ENCODE results near the gene ZNF219.

The ZNF219 gene

DNA sequence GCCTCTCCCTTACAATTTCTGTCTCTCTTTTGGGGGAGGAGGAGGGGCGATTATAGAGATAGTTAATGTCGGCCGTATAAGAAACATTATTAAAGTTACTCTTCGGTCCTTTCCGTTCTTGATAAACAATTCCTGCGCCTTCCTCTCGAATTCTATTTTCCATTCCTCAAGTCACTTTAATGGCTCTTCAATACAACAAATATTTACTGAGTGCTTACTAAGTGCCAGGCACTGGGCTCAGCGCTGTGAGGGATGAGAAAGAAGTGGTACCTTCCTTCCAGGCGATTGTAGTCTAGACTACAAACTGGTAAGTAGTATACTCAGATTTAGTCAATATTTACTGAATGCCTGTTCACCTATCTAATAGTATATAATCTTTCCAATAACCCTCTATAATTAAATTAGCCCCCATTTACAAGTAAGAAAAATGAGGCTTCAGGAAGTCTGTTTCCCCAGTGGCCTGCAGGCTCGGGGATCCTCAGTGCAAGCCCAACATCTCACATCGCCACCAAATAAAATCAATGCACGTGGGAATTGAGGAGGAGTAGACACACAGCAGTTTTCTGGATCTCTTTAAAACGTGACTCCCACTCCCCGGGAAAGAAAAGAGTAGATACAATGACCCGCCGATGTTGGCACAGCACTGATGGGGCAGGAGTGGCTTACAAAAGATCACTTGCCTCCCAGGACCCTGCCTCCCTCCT, 589 bp upstream of the ZNF219 start:
- no peak for TF ChIP-seq JUND (IDR thresholded peaks at IDR 0.05; ENCODE audit: low read depth)
- in situ Hi-C loops (cut with HindIII; ENCODE audit: low pct_unique_long_range_greater_than_20kb, low sequenced_read_pairs): no loop called here
- DNase-seq (ENCODE audit: low read depth in 1 of 2, low spot score in 1 of 2): no peak

DNA sequence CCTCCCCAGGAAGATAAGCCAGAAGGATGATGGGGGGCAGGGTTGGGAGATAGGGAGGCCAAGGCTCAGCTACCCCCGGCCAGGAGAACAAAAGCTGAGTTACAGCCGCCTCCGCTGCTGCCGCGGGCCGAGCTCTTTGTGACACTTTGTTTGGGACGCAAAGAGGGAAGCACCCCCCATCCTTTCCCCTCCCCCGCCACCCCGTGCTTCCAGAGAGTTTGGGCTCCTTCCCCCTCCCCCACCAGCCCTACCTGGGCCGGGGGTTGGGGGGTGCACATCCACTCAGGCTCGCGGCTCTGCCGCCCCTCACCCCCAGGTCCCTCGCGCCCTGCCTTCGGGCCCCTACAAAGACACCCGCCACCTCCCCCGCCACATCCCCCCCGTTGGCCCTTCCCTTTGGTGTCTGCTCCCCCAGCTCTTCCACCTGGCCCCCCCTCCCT, 799 bp downstream of the ZNF219 start:
- in situ Hi-C loops (cut with HindIII; ENCODE audit: low pct_unique_long_range_greater_than_20kb, low sequenced_read_pairs): no loop called here
- DNase-seq (ENCODE audit: low read depth in 1 of 2, low spot score in 1 of 2): no peak
- no peak for TF ChIP-seq JUND (IDR thresholded peaks at IDR 0.05; ENCODE audit: low read depth)

DNA sequence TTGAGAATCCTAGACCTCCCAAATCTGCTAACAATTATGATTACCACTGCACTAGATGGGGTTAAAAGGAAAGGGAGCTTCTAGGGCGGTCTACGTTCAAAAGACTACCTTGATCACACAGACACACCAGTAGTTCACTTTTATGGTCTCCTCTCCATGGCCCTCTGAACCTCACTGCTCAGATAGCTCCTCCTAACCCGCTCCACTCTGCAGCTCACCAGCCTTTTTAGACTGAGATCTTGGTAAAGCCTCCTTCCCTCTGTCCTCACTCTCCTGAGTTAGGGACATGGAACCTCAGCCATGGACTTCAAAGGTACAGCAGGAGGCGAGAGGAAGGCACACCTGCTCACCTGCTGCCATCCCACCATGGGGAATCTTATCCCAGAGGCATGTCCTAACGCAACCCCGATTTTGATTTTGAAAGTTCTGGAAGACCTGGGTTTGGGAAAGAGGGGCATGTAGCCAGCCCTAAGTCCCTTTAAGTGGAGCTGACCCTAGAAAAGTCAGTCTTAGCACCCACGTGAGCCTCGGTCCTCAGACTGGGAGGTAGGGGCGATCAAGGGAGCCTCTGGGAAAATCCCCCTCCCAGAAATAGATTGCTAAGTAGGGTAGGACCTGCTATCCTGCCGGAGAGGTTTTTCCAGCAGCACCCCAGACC, 1.3 kb downstream of the ZNF219 start:
- TF ChIP-seq JUND (IDR thresholded peaks at IDR 0.05; ENCODE audit: low read depth): no peak
- no peak for DNase-seq (ENCODE audit: low read depth in 1 of 2, low spot score in 1 of 2)
- in situ Hi-C loops (cut with HindIII; ENCODE audit: low pct_unique_long_range_greater_than_20kb, low sequenced_read_pairs): no loop called here

DNA sequence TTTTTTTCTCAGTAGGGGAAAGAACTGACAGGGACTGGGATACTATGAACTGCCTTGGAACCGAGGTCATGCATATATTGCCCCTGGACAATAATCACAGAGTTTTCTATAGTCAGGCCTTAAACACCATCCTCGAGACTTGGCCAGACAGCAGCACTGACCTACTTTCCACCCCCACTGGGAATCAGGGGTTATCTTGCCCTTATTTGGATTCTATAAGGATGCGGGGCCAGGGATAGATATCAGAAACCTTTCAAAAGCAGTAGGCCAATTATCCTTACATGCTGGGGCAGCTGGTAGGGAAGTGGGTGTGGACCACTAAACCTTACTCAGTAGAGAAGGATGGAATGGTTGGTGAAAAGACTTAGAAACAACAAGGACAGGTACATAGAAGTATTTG, 2.0 kb downstream of the ZNF219 start:
- TF ChIP-seq JUND (IDR thresholded peaks at IDR 0.05; ENCODE audit: low read depth): no peak

DNA sequence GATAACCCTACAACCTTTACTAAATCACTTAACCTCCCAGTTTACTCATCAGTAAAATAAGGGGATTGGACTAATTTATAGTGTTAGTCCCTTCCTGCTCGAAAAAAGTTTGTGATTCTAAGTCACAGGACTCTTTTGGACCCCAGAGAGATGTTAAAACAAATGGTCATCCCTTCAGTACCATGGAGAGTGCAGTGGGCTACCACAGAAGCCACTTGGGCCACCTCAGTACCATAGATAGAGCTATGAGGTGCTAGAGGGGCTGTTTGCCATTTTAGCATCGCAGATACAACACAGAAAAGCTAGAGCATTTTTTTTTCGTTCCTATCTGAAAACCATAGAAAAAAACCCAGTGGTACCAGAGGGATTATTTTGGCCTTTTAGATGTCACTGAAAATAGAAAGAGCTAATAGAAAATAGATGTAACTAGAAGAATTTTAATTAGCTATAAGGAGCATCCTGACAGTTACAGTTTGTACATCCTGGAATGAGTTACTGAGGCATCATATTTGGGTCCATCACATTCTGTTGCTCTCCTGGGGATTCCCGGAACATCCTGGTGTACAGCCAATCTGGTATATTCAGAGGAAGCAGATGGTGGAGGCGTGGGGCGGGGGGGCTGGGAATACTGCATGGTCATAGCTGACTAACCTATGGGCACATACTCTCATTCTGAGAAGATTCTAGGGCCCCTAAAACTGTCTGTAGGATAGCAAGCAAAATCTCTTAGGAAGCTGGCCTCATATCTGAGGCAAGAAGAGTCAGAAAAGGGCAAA, 2.8 kb downstream of the ZNF219 start:
- DNase-seq (ENCODE audit: low read depth in 1 of 2, low spot score in 1 of 2): no peak
- in situ Hi-C loops (cut with HindIII; ENCODE audit: low pct_unique_long_range_greater_than_20kb, low sequenced_read_pairs): no loop called here

More for the DNA sequence above, 2.0 kb downstream of the ZNF219 start:
- in situ Hi-C loops (cut with HindIII; ENCODE audit: low pct_unique_long_range_greater_than_20kb, low sequenced_read_pairs): no loop called here
- no peak for DNase-seq (ENCODE audit: low read depth in 1 of 2, low spot score in 1 of 2)

DNA sequence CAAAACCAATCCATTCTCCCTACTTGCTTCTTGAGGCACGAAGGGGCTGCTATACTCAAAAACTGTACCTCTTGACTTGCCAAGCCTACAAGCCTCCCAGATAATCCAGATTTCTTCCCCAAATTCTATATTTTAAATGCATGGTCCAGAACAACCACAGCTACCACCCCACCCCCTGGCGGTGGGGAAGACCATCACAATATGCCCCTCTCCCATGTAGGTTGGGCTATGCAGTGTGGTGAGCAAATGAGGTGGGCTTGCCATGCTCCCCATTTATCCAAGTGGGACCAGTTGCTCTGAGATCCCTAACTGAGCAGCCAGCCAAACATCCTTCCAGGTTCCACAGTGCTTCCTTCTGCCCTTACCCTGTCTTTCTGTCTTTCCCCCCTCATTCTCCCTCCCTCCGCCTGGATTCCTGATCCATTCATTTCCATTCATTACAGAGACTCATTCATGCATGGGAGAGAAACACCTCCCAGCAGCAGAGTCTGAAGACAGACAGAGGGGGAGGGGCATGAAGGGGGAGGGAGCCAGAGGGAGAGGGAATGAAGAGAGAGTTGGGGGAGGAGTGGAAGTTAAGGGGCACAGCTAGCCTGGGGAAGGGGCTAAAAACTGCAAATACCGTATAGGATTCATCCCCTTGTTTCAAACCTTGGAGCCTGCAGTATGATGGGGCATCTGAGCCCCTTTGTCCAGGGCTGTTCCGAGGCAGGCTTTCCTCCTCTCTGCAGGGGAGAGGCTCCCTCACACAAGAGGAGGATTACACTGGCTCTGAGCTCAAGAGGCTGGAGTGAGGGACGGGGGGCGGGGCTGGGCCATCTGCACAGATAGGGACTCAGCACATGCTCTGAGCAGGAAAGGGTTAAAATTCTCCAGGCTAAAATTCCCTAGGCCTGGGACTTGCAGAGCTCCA, 4.4 kb downstream of the ZNF219 start:
- no peak for TF ChIP-seq JUND (IDR thresholded peaks at IDR 0.05; ENCODE audit: low read depth)
- DNase-seq (ENCODE audit: low read depth in 1 of 2, low spot score in 1 of 2): no peak
- in situ Hi-C loops (cut with HindIII; ENCODE audit: low pct_unique_long_range_greater_than_20kb, low sequenced_read_pairs): no loop called here

More for the DNA sequence above, 2.8 kb downstream of the ZNF219 start:
- TF ChIP-seq JUND (IDR thresholded peaks at IDR 0.05; ENCODE audit: low read depth): no peak

DNA sequence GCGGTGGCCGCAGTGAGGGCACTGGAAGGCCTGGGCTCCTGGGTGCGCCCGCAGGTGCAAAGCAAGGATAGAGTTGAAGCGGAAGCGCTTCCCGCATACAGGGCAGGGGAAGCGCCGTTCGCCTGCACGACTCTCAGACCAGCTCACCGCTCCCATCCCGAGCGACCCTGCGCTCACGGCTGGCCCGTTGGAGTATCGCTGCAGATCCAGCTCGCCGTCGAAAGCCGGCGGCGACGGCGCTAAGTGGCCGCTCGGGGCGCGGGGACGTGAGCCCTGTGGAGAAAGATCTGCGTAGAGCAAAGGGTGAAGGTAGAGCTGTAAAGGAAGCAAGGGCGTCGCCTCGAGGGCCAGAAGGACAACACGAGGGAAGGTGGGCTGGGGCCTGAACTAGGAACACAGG, 5.4 kb downstream of the ZNF219 start:
- TF ChIP-seq JUND (IDR thresholded peaks at IDR 0.05; ENCODE audit: low read depth): no peak
- no peak for DNase-seq (ENCODE audit: low read depth in 1 of 2, low spot score in 1 of 2)
- in situ Hi-C loops (cut with HindIII; ENCODE audit: low pct_unique_long_range_greater_than_20kb, low sequenced_read_pairs): no loop called here

DNA sequence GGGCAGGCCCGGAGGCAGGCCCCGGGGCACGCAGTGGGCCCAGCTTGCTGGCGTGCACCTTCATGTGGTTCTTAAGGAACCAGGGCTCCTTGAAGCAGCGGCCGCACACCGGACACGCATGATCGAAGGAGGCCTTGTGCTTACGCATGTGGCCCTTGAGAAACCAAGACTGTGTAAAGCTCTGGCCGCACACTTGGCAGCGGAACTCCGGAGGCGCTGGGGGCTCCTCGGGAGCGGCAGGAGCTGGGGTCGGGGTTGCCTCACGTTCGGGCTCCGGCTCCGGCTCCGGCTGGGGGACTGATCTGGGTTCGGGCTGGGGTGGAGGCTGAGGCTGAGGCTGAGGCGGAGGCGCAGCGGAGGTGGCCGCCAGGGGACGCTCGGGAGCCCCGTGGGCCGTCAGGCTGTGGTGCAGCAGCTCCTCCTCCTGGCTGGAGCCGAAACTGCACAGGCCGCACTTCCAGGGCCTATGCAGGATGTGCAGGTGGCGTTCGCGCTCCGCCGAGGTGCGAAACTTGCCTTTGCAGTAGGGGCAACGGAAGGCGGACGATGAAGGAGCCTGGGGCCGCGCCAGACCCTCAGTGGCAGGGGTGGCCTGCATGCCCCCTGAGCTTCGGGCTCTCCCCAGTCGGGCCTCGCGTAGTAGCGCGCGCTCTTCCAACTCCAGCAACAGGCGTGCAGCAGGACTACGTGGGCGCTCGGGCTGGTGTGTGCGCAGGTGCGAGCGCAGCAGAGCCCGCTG, 6.0 kb downstream of the ZNF219 start:
- TF ChIP-seq JUND (IDR thresholded peaks at IDR 0.05; ENCODE audit: low read depth): no peak
- peak; percentile 71 to 79 for DNase-seq (ENCODE audit: low read depth in 1 of 2, low spot score in 1 of 2)
- in situ Hi-C loops (cut with HindIII; ENCODE audit: low pct_unique_long_range_greater_than_20kb, low sequenced_read_pairs): no loop called here

DNA sequence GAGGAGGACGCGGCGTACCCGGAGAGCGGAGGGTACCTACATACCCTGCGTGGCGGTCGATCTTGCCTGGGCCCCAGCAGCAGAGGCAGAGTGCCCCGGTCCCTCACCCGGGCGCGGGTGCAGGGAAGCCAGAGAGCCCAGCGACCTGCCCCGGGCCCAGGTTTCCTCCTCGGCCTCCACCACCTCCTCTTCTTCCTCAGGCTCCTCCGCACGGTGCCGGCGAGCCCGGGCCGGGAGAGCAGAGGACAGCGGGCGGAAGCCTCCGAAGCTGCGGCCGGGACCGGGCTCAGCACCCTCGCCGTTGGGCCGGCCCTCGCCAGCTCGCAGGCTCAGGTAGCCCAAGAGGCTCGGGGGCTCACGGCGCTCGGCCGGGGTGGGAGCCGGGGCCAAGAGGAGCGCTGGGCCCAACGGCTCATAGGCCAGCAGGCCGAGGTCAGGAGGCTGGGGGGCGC, 6.6 kb downstream of the ZNF219 start:
- no peak for TF ChIP-seq JUND (IDR thresholded peaks at IDR 0.05; ENCODE audit: low read depth)
- in situ Hi-C loops (cut with HindIII; ENCODE audit: low pct_unique_long_range_greater_than_20kb, low sequenced_read_pairs): no loop called here
- no peak for DNase-seq (ENCODE audit: low read depth in 1 of 2, low spot score in 1 of 2)

DNA sequence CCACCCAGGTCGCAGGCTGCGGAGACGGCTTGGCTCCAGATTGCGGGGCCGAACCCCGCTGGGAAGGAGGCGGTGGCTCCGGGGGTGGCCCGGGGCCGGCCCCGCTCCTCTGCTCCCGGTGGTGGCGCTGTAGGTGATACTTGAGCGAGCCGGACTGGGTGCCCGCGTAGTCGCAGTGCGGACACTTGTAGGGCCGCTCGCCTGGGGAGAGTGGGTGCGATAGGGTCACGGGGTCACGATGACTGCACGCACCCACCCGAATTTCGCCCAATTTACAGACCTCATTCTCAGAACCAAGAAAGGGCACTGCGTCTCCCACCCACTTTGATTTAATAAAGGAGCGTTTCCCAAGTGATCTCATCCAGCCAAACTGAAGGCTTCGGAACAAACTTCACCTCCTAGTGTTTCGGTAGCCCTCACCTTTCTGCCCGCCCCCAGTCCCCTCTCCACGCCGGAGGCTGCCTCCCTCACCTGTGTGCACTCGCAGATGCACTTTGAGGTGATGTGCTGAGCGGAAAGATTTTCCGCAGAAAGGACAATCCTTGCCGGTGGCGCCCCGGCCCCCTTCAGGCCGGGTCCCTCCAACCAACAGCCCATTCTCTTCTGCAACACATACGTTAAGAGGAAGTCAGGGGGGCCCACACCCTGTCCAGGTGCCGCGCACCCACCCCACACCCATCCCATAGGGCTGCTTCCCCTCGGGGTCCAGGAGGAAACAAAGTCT, 7.4 kb downstream of the ZNF219 start:
- TF ChIP-seq JUND (IDR thresholded peaks at IDR 0.05; ENCODE audit: low read depth): no peak
- in situ Hi-C loops (cut with HindIII; ENCODE audit: low pct_unique_long_range_greater_than_20kb, low sequenced_read_pairs): no loop called here
- DNase-seq (ENCODE audit: low read depth in 1 of 2, low spot score in 1 of 2): no peak
